ENCODE results near the gene CRTAC1.

CRTAC1 gene

GRCh38 chr10:98038288-98038687 is 7.9 kb upstream of the CRTAC1 start:
- TF ChIP-seq CSDC2 (CRISPR knock-in tag; IDR thresholded peaks at IDR 0.05): no peak
- TF ChIP-seq TOX (CRISPR knock-in tag; IDR thresholded peaks at IDR 0.05; ENCODE audit: borderline replicate concordance): no peak
- no peak for TF ChIP-seq ZNF70 (CRISPR knock-in tag; IDR thresholded peaks at IDR 0.05)
- no peak for TF ChIP-seq OSR1 (CRISPR knock-in tag; IDR thresholded peaks at IDR 0.05)
- TF ChIP-seq, protein P1, sequence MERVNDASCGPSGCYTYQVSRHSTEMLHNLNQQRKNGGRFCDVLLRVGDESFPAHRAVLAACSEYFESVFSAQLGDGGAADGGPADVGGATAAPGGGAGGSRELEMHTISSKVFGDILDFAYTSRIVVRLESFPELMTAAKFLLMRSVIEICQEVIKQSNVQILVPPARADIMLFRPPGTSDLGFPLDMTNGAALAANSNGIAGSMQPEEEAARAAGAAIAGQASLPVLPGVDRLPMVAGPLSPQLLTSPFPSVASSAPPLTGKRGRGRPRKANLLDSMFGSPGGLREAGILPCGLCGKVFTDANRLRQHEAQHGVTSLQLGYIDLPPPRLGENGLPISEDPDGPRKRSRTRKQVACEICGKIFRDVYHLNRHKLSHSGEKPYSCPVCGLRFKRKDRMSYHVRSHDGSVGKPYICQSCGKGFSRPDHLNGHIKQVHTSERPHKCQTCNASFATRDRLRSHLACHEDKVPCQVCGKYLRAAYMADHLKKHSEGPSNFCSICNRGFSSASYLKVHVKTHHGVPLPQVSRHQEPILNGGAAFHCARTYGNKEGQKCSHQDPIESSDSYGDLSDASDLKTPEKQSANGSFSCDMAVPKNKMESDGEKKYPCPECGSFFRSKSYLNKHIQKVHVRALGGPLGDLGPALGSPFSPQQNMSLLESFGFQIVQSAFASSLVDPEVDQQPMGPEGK (CRISPR knock-in tag; IDR thresholded peaks at IDR 0.05; ENCODE audit: borderline replicate concordance): no peak
- TF ChIP-seq BACH2 (CRISPR knock-in tag; IDR thresholded peaks at IDR 0.05; ENCODE audit: borderline replicate concordance): no peak
- no peak for ATAC-seq

DNA sequence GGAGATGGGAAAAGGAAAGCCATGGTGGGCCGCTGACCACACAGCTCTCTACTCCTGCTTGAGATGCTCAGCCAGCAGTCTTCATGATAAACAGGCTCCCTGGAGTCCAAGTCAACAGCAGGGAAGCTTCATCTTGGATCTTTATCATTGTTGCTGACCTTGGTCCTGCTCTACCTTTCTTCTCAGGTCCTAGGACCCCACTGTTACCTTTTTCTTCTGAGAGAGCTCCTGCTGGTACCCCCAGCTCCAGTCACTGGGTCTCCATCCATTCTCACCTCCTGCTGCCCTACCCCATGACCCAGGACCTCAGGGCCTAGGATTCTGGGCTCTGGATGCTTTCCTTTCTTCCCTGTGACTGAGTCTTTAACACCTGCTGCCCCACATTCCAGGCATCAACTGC is 5.2 kb upstream of the CRTAC1 start:
- no peak for TF ChIP-seq RARB (CRISPR knock-in tag; IDR thresholded peaks at IDR 0.05)
- no peak for TF ChIP-seq ZFP3 (CRISPR knock-in tag; IDR thresholded peaks at IDR 0.05)
- TF ChIP-seq, protein P1 (CRISPR knock-in tag; IDR thresholded peaks at IDR 0.05; ENCODE audit: borderline replicate concordance): no peak
- no peak for TF ChIP-seq BACH2 (CRISPR knock-in tag; IDR thresholded peaks at IDR 0.05; ENCODE audit: borderline replicate concordance)
- TF ChIP-seq OSR1 (CRISPR knock-in tag; IDR thresholded peaks at IDR 0.05): no peak
- no peak for TF ChIP-seq ZC3H10 (CRISPR knock-in tag; IDR thresholded peaks at IDR 0.05)
- no peak for TF ChIP-seq GLIS3 (CRISPR knock-in tag; IDR thresholded peaks at IDR 0.05)
- TF ChIP-seq, protein P2, sequence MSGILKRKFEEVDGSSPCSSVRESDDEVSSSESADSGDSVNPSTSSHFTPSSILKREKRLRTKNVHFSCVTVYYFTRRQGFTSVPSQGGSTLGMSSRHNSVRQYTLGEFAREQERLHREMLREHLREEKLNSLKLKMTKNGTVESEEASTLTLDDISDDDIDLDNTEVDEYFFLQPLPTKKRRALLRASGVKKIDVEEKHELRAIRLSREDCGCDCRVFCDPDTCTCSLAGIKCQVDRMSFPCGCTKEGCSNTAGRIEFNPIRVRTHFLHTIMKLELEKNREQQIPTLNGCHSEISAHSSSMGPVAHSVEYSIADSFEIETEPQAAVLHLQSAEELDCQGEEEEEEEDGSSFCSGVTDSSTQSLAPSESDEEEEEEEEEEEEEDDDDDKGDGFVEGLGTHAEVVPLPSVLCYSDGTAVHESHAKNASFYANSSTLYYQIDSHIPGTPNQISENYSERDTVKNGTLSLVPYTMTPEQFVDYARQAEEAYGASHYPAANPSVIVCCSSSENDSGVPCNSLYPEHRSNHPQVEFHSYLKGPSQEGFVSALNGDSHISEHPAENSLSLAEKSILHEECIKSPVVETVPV (CRISPR knock-in tag; IDR thresholded peaks at IDR 0.05): no peak
- TF ChIP-seq, protein P3, sequence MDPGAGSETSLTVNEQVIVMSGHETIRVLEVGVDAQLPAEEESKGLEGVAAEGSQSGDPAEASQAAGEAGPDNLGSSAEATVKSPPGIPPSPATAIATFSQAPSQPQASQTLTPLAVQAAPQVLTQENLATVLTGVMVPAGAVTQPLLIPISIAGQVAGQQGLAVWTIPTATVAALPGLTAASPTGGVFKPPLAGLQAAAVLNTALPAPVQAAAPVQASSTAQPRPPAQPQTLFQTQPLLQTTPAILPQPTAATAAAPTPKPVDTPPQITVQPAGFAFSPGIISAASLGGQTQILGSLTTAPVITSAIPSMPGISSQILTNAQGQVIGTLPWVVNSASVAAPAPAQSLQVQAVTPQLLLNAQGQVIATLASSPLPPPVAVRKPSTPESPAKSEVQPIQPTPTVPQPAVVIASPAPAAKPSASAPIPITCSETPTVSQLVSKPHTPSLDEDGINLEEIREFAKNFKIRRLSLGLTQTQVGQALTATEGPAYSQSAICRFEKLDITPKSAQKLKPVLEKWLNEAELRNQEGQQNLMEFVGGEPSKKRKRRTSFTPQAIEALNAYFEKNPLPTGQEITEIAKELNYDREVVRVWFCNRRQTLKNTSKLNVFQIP (CRISPR knock-in tag; IDR thresholded peaks at IDR 0.05; ENCODE audit: borderline replicate concordance, low read depth): no peak
- TF ChIP-seq ZNF70 (CRISPR knock-in tag; IDR thresholded peaks at IDR 0.05): no peak
- TF ChIP-seq TOX (CRISPR knock-in tag; IDR thresholded peaks at IDR 0.05; ENCODE audit: borderline replicate concordance): no peak
- no peak for TF ChIP-seq ESRRG (CRISPR knock-in tag; IDR thresholded peaks at IDR 0.05)
- no peak for TF ChIP-seq ZNF8 (CRISPR knock-in tag; IDR thresholded peaks at IDR 0.05)
- TF ChIP-seq, protein P4, sequence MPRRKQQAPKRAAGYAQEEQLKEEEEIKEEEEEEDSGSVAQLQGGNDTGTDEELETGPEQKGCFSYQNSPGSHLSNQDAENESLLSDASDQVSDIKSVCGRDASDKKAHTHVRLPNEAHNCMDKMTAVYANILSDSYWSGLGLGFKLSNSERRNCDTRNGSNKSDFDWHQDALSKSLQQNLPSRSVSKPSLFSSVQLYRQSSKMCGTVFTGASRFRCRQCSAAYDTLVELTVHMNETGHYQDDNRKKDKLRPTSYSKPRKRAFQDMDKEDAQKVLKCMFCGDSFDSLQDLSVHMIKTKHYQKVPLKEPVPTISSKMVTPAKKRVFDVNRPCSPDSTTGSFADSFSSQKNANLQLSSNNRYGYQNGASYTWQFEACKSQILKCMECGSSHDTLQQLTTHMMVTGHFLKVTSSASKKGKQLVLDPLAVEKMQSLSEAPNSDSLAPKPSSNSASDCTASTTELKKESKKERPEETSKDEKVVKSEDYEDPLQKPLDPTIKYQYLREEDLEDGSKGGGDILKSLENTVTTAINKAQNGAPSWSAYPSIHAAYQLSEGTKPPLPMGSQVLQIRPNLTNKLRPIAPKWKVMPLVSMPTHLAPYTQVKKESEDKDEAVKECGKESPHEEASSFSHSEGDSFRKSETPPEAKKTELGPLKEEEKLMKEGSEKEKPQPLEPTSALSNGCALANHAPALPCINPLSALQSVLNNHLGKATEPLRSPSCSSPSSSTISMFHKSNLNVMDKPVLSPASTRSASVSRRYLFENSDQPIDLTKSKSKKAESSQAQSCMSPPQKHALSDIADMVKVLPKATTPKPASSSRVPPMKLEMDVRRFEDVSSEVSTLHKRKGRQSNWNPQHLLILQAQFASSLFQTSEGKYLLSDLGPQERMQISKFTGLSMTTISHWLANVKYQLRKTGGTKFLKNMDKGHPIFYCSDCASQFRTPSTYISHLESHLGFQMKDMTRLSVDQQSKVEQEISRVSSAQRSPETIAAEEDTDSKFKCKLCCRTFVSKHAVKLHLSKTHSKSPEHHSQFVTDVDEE (CRISPR knock-in tag; IDR thresholded peaks at IDR 0.05): no peak
- no peak for ATAC-seq

DNA sequence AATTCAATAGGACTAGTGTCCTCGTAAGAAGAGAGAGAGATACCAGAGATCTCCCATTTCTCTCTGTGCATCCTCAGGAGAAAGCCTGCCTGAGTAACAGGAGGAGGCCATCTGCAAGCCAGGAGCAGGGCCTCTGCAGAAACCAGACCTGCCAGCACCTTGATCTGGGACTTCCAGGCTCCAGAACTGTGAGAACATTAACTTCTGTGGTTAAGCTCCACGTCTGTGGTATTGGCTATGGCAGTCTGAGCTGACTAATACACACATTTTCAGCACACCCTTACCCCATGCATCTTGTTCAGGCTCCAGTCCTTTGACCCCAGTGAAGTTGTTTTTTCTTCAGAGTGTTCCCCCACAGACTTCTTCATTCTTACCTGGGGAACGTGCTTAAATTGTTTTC is 3.1 kb upstream of the CRTAC1 start:
- ATAC-seq: no peak
- TF ChIP-seq ISL1 (CRISPR knock-in tag; IDR thresholded peaks at IDR 0.05) (no peak), TOX (CRISPR knock-in tag; IDR thresholded peaks at IDR 0.05; ENCODE audit: borderline replicate concordance) (no peak), CSDC2 (CRISPR knock-in tag; IDR thresholded peaks at IDR 0.05) (no peak)
- TF ChIP-seq, protein P5, sequence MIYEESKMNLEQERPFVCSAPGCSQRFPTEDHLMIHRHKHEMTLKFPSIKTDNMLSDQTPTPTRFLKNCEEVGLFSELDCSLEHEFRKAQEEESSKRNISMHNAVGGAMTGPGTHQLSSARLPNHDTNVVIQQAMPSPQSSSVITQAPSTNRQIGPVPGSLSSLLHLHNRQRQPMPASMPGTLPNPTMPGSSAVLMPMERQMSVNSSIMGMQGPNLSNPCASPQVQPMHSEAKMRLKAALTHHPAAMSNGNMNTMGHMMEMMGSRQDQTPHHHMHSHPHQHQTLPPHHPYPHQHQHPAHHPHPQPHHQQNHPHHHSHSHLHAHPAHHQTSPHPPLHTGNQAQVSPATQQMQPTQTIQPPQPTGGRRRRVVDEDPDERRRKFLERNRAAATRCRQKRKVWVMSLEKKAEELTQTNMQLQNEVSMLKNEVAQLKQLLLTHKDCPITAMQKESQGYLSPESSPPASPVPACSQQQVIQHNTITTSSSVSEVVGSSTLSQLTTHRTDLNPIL (CRISPR knock-in tag; IDR thresholded peaks at IDR 0.05; ENCODE audit: low read depth): no peak
- TF ChIP-seq, protein P4 (CRISPR knock-in tag; IDR thresholded peaks at IDR 0.05): no peak
- TF ChIP-seq, protein P3 (CRISPR knock-in tag; IDR thresholded peaks at IDR 0.05; ENCODE audit: borderline replicate concordance, low read depth): no peak

Measured in SK-N-SH treated with all-trans-retinoic acid at 6 μM for 48 hours (cell line).